IMR-90 (cell line): ENCODE data around the gene SERP1. TPM values are rescaled to one million over a fixed set of nuclear protein-coding genes. Genes with fewer than 3 reads are reported as not detected.
A peak's percentile ranks its signal among the peaks of the same experiment; 100 is the strongest.

Experiments used
- ATAC-seq: fragments of 200-7000 bp; cut with Tn5 transposase; 2 replicates; pipeline ENCODE4 v1.9.1; 2020; ENCODE audit warnings: low read depth, mild to moderate bottlenecking, moderate library complexity
- BruUV-seq: library from RNA; stranded (reverse); fragments of 400-500 nt; replicated peaks from 2 replicates; lab custom pipeline; 2021; lab: Mats Ljungman, UMichigan
- CTCF ChIA-PET: fragments of 300-600 bp; formaldehyde crosslinking; extraction: SDS; loops from one replicate; lab custom pipeline; 2021; ENCODE audit warnings: antibody characterized with exemption; lab: Yijun Ruan, JAX
- POLR2A ChIA-PET: fragments of 300-600 bp; sonication (Branson Sonifier 250); formaldehyde crosslinking; loops from one replicate; lab custom pipeline; 2022; ENCODE audit warnings: antibody characterized with exemption; ENCODE audit not compliant: unreplicated experiment; lab: Charles Lee
- DNase-seq: peaks from one replicate; pipeline ENCODE4 v3.0.0; 2013
- H2AFZ ChIP-seq: replicated peaks from 2 replicates; pipeline ENCODE3; 2013; ENCODE audit warnings: low read length, mild to moderate bottlenecking; ENCODE audit not compliant: poor library complexity
- H2AK5ac ChIP-seq: 2 replicates; pipeline ENCODE4 v1.6.1; 2013; ENCODE audit warnings: low read depth, low read length, inconsistent platforms
- H2AK9ac ChIP-seq: replicated peaks from 2 replicates; pipeline ENCODE3; 2013; ENCODE audit warnings: mild to moderate bottlenecking, low read depth, low read length, moderate library complexity; ENCODE audit not compliant: poor library complexity
- H2BK120ac ChIP-seq: 2 replicates; pipeline ENCODE4 v1.6.1; 2013; ENCODE audit warnings: low read depth, low read length, inconsistent platforms
- H2BK15ac ChIP-seq: 3 replicates; pipeline ENCODE4 v1.6.1; 2013; ENCODE audit warnings: low read depth, low read length, inconsistent platforms
- H2BK20ac ChIP-seq: 2 replicates; pipeline ENCODE4 v1.6.1; 2013; ENCODE audit warnings: low read depth, mild to moderate bottlenecking, inconsistent platforms, low read length, moderate library complexity
- H2BK5ac ChIP-seq: 2 replicates; pipeline ENCODE4 v1.6.1; 2013; ENCODE audit warnings: mild to moderate bottlenecking, low read depth, low read length, inconsistent platforms; ENCODE audit not compliant: poor library complexity, severe bottlenecking
- H3K14ac ChIP-seq: replicated peaks from 2 replicates; pipeline ENCODE4 v1.6.1; 2013; ENCODE audit warnings: low read depth, low read length, inconsistent platforms
- H3K18ac ChIP-seq: 2 replicates; pipeline ENCODE4 v1.6.1; 2013; ENCODE audit warnings: low read depth, low read length, control low read depth
- H3K23ac ChIP-seq: 2 replicates; pipeline ENCODE4 v1.6.1; 2013; ENCODE audit warnings: low read depth, low read length, inconsistent platforms
- H3K27ac ChIP-seq: 2 replicates; pipeline ENCODE4 v1.5.1; 2013; ENCODE audit warnings: mild to moderate bottlenecking, control low read depth, low read length; ENCODE audit not compliant: insufficient read depth
- H3K27me3 ChIP-seq: 2 replicates; pipeline ENCODE4 v1.6.1; 2013; ENCODE audit warnings: low read length; ENCODE audit not compliant: control insufficient read depth, insufficient read depth
- H3K36me3 ChIP-seq: 2 replicates; pipeline ENCODE4 v1.6.1; 2013; ENCODE audit warnings: low read length, mixed read lengths; ENCODE audit not compliant: control insufficient read depth, insufficient read depth
- H3K4ac ChIP-seq: 2 replicates; pipeline ENCODE4 v1.6.1; 2013; ENCODE audit warnings: low read depth, low read length, inconsistent platforms
- H3K4me1 ChIP-seq: 2 replicates; pipeline ENCODE4 v1.6.1; 2013; ENCODE audit warnings: low read length, mixed read lengths; ENCODE audit not compliant: control insufficient read depth, insufficient read depth
- H3K4me2 ChIP-seq: 2 replicates; pipeline ENCODE4 v1.6.1; 2013; ENCODE audit warnings: low read depth, mild to moderate bottlenecking, control low read depth, low read length, moderate library complexity
- H3K4me3 ChIP-seq: 2 replicates; pipeline ENCODE4 v1.5.1; 2013; ENCODE audit warnings: low read depth, mild to moderate bottlenecking, control low read depth, low read length, moderate library complexity; ENCODE audit not compliant: insufficient read depth
- H3K56ac ChIP-seq: 2 replicates; pipeline ENCODE4 v1.6.1; 2013; ENCODE audit warnings: low read length, inconsistent platforms; ENCODE audit not compliant: insufficient read depth; ENCODE audit errors: extremely low read depth
- H3K79me1 ChIP-seq, 2 experiments: 2 replicates each; pipeline ENCODE4 v1.6.1; 2013; ENCODE audit warnings: low read length in 2 of 2, inconsistent platforms in 1 of 2, low read depth in 1 of 2
- H3K9ac ChIP-seq: 2 replicates; pipeline ENCODE4 v1.6.1; 2013; ENCODE audit warnings: low read depth, low read length, control low read depth
- H3K9me1 ChIP-seq: 2 replicates; pipeline ENCODE4 v1.6.1; 2013; ENCODE audit warnings: low read length, inconsistent platforms; ENCODE audit not compliant: insufficient read depth
- H3K9me3 ChIP-seq: 2 replicates; pipeline ENCODE4 v1.6.1; 2013; ENCODE audit warnings: low read length; ENCODE audit not compliant: control insufficient read depth, insufficient read depth
- H4K20me1 ChIP-seq: 2 replicates; pipeline ENCODE4 v1.6.1; 2013; ENCODE audit warnings: low read length, inconsistent platforms; ENCODE audit not compliant: insufficient read depth
- H4K5ac ChIP-seq: 2 replicates; pipeline ENCODE4 v1.6.1; 2013; ENCODE audit warnings: mild to moderate bottlenecking, low read depth, low read length, control low read depth
- H4K8ac ChIP-seq, 2 experiments: 2 replicates each; pipeline ENCODE4 v1.6.1; 2013; ENCODE audit warnings: low read depth in 2 of 2, low read length in 2 of 2, control low read depth in 1 of 2, inconsistent platforms in 1 of 2
- H4K91ac ChIP-seq: 2 replicates; pipeline ENCODE4 v1.6.1; 2013; ENCODE audit warnings: low read depth, low read length, inconsistent platforms; ENCODE audit not compliant: insufficient read depth
- BHLHE40 ChIP-seq: fragments of 150-350 bp; IDR thresholded peaks from 2 replicates; pipeline ENCODE4 v1.6.1; 2016; ENCODE audit warnings: mild to moderate bottlenecking, low read depth, low read length
- CEBPB ChIP-seq: IDR thresholded peaks from 2 replicates; pipeline ENCODE4 v1.6.1; 2012; ENCODE audit warnings: low read depth, low read length, improper control_type of control experiment
- CTCF ChIP-seq: conservative IDR thresholded peaks from 2 replicates; pipeline ENCODE4 v1.5.1; 2012; ENCODE audit warnings: mild to moderate bottlenecking, low read depth, low read length, improper control_type of control experiment
- FOS ChIP-seq: fragments of 150-350 bp; IDR thresholded peaks from 2 replicates; pipeline ENCODE4 v1.6.1; 2016; ENCODE audit warnings: low read depth, low read length
- RCOR1 ChIP-seq: IDR thresholded peaks from 2 replicates; pipeline ENCODE4 v1.6.1; 2012; ENCODE audit warnings: mild to moderate bottlenecking, low read length, improper control_type of control experiment; ENCODE audit not compliant: insufficient replicate concordance
- RFX5 ChIP-seq: IDR thresholded peaks from 2 replicates; pipeline ENCODE4 v1.8.0; 2012; ENCODE audit warnings: low read depth, mild to moderate bottlenecking, low read length, moderate library complexity
- USF2 ChIP-seq: fragments of 150-350 bp; IDR thresholded peaks from 2 replicates; pipeline ENCODE4 v1.6.1; 2017; ENCODE audit warnings: mild to moderate bottlenecking, antibody characterized with exemption, low read length, low read depth
- WGBS, 2 experiments: methylation state at CpG; one replicate each; pipeline versions ENCODE4 v1.1.5 to v1.1.7; 2013; ENCODE audit warnings: missing lambda C conversion rate in 2 of 2; ENCODE audit not compliant: insufficient read length in 1 of 2; ENCODE audit errors: extremely low coverage in 2 of 2; 5-methylcytosine and 5-hydroxymethylcytosine counted together
- dilution Hi-C: fragments of 300-500 bp; cut with HindIII; formaldehyde crosslinking; loops from one replicate; pipeline ENCODE4 v1.14.3; 2018; ENCODE audit warnings: low sequenced_read_pairs; ENCODE audit not compliant: unreplicated experiment
- in situ Hi-C: fragments of 300-500 bp; cut with MboI; formaldehyde crosslinking; loops from 3 replicates; pipeline ENCODE4 v1.14.3; 2019; ENCODE audit warnings: low sequenced_read_pairs, inconsistent platforms, mixed read lengths
- intact Hi-C: fragments of 100-400 bp; cut with micrococcal nuclease; formaldehyde crosslinking; loops from 2 replicates; pipeline ENCODE4 v1.10.0; 2022
- polyA plus RNA-seq, 3 experiments: library from polyadenylated mRNA; depleted of rRNA; stranded (reverse); fragments of >200 nt; gene quantifications; 2 replicates each; pipeline ENCODE4 v1.2.3, GENCODE V29; 2012; ENCODE audit warnings: low replicate concordance in 1 of 3
- total RNA-seq: library from RNA; depleted of rRNA; stranded (reverse); fragments of >200 nt; gene quantifications from 2 replicates; pipeline ENCODE4 v1.2.3, GENCODE V29; 2012

SERP1 gene
- total and polyA plus RNA-seq, 2 of the 4 experiments (the other 2 are of a cell fraction), result 64.0 to 73.4 TPM

GRCh38 chr3:150497956-150498355 is 48.3 kb downstream of the SERP1 start:
- ATAC-seq (peak; percentile 46; the same call in 1 of the 2 replicates), DNase-seq (peak; percentile 61)
- Histone ChIP-seq H3K9me3 (peaks cover 6% of the 10 kb centered on the region; the same call in 1 of the 2 replicates), H2BK20ac (no peak overlapping the region), H3K9ac (no peak overlapping the region), H4K5ac (no peak overlapping the region), H4K91ac (no peak overlapping the region), H2BK15ac (no peak overlapping the region), H3K14ac (no peak overlapping the region), H3K36me3 (no peaks in the 10 kb centered on the region), H4K8ac (no peak overlapping the region), H2BK120ac (no peak overlapping the region), H3K23ac (peak overlapping the region; percentile 56; the same call in 1 of the 2 replicates), H3K4me3 (no peak overlapping the region), H3K9me1 (no peaks in the 10 kb centered on the region), H3K4me1 (peaks cover 2% of the 10 kb centered on the region; the same call in 1 of the 2 replicates), H3K79me1 (peaks cover 3 to 10% of the 10 kb centered on the region in 2 experiments; a peak in 2 of 4 replicates), H3K27me3 (no peaks in the 10 kb centered on the region), H2AFZ (no peak overlapping the region), H4K20me1 (no peaks in the 10 kb centered on the region), H2AK9ac (no peak overlapping the region), H3K27ac (no peak overlapping the region), H3K4me2 (no peak overlapping the region), H3K56ac (no peak overlapping the region), H3K18ac (no peak overlapping the region; the same call in 1 of the 2 replicates), H2AK5ac (no peak overlapping the region), H3K4ac (no peak overlapping the region), H2BK5ac (no peak overlapping the region)
- BruUV-seq, result no TSS peak
- in situ Hi-C loops (loop anchor here (5.0 kb wide), 1 partner anchor 271 kb away; no protein-coding TSS in a partner anchor), dilution Hi-C loops (no loop called here), intact Hi-C loops (no loop called here)
- CTCF ChIA-PET, result no interaction called here
- TF ChIP-seq USF2 (no peak), CEBPB (peak; percentile 56; the same call in 1 of the 2 replicates), RCOR1 (no peak), BHLHE40 (no peak; the same call in 1 of the 2 replicates), CTCF (no peak), RFX5 (no peak), FOS (peak; percentile 81; the same call in 1 of the 2 replicates)
- WGBS, 2 experiments, result no CpG with 5 or more reads among the region's 2 CpGs
- POLR2A ChIA-PET, result interaction anchor here (0.6 kb wide), 1 partner anchor 275 kb away, joined by 7 read pairs; no protein-coding TSS in a partner anchor
